Testis (tissue), 3 donors: Measurements from ENCODE around the gene ACSBG1. TPM values are rescaled to one million over a fixed set of nuclear protein-coding genes. Genes with fewer than 3 reads are reported as not detected.
"Not testable (repeated sequence)": the region's sequence is repeated elsewhere in the genome, so short reads cannot be mapped to it uniquely, and the experiment has no call there.

Experiments used
- DNase-seq: peaks from one replicate; pipeline ENCODE4 v3.0.0-alpha.2; 2019
- H3K27ac ChIP-seq, 2 donors: fragments of 200-600 bp; sonication (generic); one replicate each; pipeline ENCODE4 v1.5.1; 2019
- H3K27me3 ChIP-seq: fragments of 200-600 bp; sonication (generic); one replicate; pipeline ENCODE4 v1.5.1; 2019
- H3K36me3 ChIP-seq: fragments of 200-600 bp; sonication (generic); one replicate; pipeline ENCODE4 v1.5.1; 2017; ENCODE audit warnings: low read depth; ENCODE audit errors: missing control alignments
- H3K4me1 ChIP-seq: fragments of 200-600 bp; sonication (generic); one replicate; pipeline ENCODE4 v1.5.1; 2019
- H3K4me3 ChIP-seq, 2 donors: fragments of 200-600 bp; sonication (generic); one replicate each; pipeline ENCODE4 v1.5.1; 2017 to 2019
- H3K9me3 ChIP-seq: fragments of 200-600 bp; sonication (generic); one replicate; pipeline ENCODE4 v1.5.1; 2017
- POLR2A ChIP-seq: fragments of 450-650 bp; IDR thresholded peaks from one replicate; pipeline ENCODE4 v1.6.1; 2017; ENCODE audit warnings: antibody characterized with exemption, mild to moderate bottlenecking, moderate library complexity
- WGBS, 2 donors: methylation state at CpG; one replicate each; pipeline ENCODE4 v1.1.5; 2018; 5-methylcytosine and 5-hydroxymethylcytosine counted together
- intact Hi-C: fragments of 100-400 bp; cut with DNase I; formaldehyde crosslinking; loops from one replicate; pipeline ENCODE4 v1.15.1; 2023; ENCODE audit warnings: low total_unique reads
- polyA plus RNA-seq: library from polyadenylated mRNA; stranded (reverse); fragments of 350-450 nt; fragmentation: Illumina TruSeq; extraction: RNeasy Lipid Tissue Mini Kit (QIAGEN cat#74804); gene quantifications from one replicate; pipeline ENCODE4 v1.2.3, GENCODE V29; 2014; ENCODE audit warnings: low read depth, low replicate concordance; ENCODE audit not compliant: insufficient read depth
- total RNA-seq, 2 donors: library from RNA; depleted of rRNA; stranded (reverse); fragments of >200 nt; gene quantifications; one replicate each; pipeline ENCODE4 v1.2.3, GENCODE V29; 2016
- TF ChIP-seq, protein P1 (sequence below), 3 experiments: fragments of 450-650 bp in 2 of 3; fragments of 200-600 bp in 1 of 3; sonication (generic) in 1 of 3; IDR thresholded peaks; one replicate each; pipeline ENCODE4 v1.5.1; 2016 to 2019; ENCODE audit warnings: antibody characterized with exemption in 3 of 3, mild to moderate bottlenecking in 2 of 3, moderate library complexity in 1 of 3

The ACSBG1 gene
- total and polyA plus RNA-seq, 3 donors from 2014 or later, result 12.2 to 25.2 (median 14.8) TPM

- no peaks in the 10 kb centered on the region for H3K36me3 ChIP-seq
- no peaks in the 10 kb centered on the region for H3K4me1 ChIP-seq
- WGBS, 2 donors, result 77 to 92% methylated on average over 3 of the region's 3 CpGs
- intact Hi-C loops, result no loop called here
- no peak overlapping the region for H3K4me3 ChIP-seq
- H3K9me3 ChIP-seq, result no peaks in the 10 kb centered on the region
- TF ChIP-seq, protein P1, sequence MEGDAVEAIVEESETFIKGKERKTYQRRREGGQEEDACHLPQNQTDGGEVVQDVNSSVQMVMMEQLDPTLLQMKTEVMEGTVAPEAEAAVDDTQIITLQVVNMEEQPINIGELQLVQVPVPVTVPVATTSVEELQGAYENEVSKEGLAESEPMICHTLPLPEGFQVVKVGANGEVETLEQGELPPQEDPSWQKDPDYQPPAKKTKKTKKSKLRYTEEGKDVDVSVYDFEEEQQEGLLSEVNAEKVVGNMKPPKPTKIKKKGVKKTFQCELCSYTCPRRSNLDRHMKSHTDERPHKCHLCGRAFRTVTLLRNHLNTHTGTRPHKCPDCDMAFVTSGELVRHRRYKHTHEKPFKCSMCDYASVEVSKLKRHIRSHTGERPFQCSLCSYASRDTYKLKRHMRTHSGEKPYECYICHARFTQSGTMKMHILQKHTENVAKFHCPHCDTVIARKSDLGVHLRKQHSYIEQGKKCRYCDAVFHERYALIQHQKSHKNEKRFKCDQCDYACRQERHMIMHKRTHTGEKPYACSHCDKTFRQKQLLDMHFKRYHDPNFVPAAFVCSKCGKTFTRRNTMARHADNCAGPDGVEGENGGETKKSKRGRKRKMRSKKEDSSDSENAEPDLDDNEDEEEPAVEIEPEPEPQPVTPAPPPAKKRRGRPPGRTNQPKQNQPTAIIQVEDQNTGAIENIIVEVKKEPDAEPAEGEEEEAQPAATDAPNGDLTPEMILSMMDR (IDR thresholded peaks at IDR 0.05), result no peak
- TF ChIP-seq POLR2A, result no peak
- H3K27ac ChIP-seq, result no peak overlapping the region
- DNase-seq, result no peak
- no peaks in the 10 kb centered on the region for H3K27me3 ChIP-seq
These were observed 21.7 kb upstream of the ACSBG1 start for GRCh38 chr15:78256044-78256437.

DNA sequence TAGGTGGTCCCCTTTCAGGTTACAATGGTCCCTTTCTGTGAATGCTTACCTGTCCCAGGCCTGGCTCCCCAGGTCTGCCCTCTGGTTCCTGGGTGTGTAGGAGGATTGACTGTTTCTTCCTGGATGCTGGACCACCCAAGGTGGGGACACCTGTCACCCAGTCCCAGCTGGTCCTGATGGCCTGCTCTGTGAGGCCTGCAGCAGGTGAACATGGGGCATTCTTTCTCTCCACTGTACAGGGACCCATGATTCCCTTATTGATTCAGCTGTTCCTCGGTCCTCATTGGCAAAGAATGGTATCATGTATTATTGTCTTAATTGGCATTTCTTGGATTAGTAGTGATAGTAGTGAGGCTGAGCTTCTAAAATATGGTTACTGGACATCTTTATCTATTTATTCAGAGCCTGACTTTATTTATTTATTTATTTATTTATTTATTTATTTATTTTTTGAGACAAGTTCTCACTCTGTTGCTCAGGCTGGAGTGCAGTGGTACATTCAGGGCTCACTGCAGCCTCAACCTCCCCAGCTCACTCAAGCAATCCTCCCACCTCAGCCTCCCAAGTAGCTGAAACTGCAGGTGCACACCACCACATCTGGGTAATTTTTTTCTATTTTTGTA, 21.2 kb upstream of the ACSBG1 start:
- no peak for TF ChIP-seq POLR2A
- TF ChIP-seq, protein P1 (IDR thresholded peaks at IDR 0.05), result no peak
- Histone ChIP-seq H3K27me3 (no peaks in the 10 kb centered on the region), H3K4me3 (no peak overlapping the region), H3K27ac (no peak overlapping the region), H3K4me1 (no peaks in the 10 kb centered on the region), H3K9me3 (no peaks in the 10 kb centered on the region), H3K36me3 (no peaks in the 10 kb centered on the region)
- 95 to 97% methylated on average over 1 of the region's 1 CpG for WGBS, 2 donors
- intact Hi-C loops, result no loop called here
- no peak for DNase-seq

DNA sequence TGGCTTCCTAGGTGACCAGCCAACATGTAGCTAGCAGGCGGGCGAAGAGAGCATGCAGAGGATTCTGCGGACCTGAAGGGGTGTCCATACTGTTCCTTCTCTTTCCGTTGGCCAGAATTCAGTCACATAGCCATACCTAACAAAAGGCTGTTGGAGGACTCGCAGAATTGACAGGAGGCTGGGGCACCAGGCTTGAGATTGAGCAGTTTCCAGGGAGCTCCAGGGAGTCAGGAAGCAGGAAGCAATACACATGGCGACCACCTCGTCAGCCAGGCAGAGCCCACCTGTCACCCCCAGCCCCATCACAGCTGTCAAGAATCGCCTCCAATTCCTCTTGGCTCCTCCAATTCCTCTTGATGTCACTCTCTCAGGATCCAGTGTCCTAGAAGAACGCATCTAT, 16.8 kb upstream of the ACSBG1 start:
- no peak overlapping the region for H3K4me3 ChIP-seq
- 76 to 86% methylated on average over 4 to 9 of the region's 9 CpGs for WGBS, 2 donors
- no peaks in the 10 kb centered on the region for H3K36me3 ChIP-seq
- H3K27me3 ChIP-seq, result no peaks in the 10 kb centered on the region
- no peak for DNase-seq
- intact Hi-C loops, result no loop called here
- TF ChIP-seq, protein P1 (IDR thresholded peaks at IDR 0.05), result no peak
- no peak for TF ChIP-seq POLR2A
- H3K27ac ChIP-seq, result no peak overlapping the region
- H3K9me3 ChIP-seq, result no peaks in the 10 kb centered on the region
- H3K4me1 ChIP-seq, result no peaks in the 10 kb centered on the region

- intact Hi-C loops, result loop anchor here (10.0 kb wide), 1 partner anchor 284 kb away; no protein-coding TSS in a partner anchor
- no peaks in the 10 kb centered on the region for H3K4me1 ChIP-seq
- H3K36me3 ChIP-seq, result no peaks in the 10 kb centered on the region
- DNase-seq, result no peak
- WGBS, 2 donors, result 81 to 85% methylated on average over 4 to 5 of the region's 5 CpGs
- no peak for TF ChIP-seq POLR2A
- TF ChIP-seq, protein P1 (IDR thresholded peaks at IDR 0.05), result no peak
- no peak overlapping the region for H3K4me3 ChIP-seq
- no peaks in the 10 kb centered on the region for H3K9me3 ChIP-seq
- no peak overlapping the region for H3K27ac ChIP-seq
- H3K27me3 ChIP-seq, result no peaks in the 10 kb centered on the region
These were observed 14.8 kb upstream of the ACSBG1 start for GRCh38 chr15:78249131-78249530.

GRCh38 chr15:78247911-78248310, 13.5 kb upstream of the ACSBG1 start:
- TF ChIP-seq, protein P1 (IDR thresholded peaks at IDR 0.05), result no peak
- no peak for TF ChIP-seq POLR2A
- no peak overlapping the region for H3K4me3 ChIP-seq
- H3K36me3 ChIP-seq, result no peaks in the 10 kb centered on the region
- no peak overlapping the region for H3K27ac ChIP-seq
- WGBS, 2 donors, result 45 to 100% methylated on average over 1 of the region's 1 CpG
- H3K9me3 ChIP-seq, result no peaks in the 10 kb centered on the region
- H3K27me3 ChIP-seq, result no peaks in the 10 kb centered on the region
- H3K4me1 ChIP-seq, result no peaks in the 10 kb centered on the region
- DNase-seq, result no peak
- intact Hi-C loops, result loop anchor here (10.0 kb wide), 1 partner anchor 283 kb away; no protein-coding TSS in a partner anchor

DNA sequence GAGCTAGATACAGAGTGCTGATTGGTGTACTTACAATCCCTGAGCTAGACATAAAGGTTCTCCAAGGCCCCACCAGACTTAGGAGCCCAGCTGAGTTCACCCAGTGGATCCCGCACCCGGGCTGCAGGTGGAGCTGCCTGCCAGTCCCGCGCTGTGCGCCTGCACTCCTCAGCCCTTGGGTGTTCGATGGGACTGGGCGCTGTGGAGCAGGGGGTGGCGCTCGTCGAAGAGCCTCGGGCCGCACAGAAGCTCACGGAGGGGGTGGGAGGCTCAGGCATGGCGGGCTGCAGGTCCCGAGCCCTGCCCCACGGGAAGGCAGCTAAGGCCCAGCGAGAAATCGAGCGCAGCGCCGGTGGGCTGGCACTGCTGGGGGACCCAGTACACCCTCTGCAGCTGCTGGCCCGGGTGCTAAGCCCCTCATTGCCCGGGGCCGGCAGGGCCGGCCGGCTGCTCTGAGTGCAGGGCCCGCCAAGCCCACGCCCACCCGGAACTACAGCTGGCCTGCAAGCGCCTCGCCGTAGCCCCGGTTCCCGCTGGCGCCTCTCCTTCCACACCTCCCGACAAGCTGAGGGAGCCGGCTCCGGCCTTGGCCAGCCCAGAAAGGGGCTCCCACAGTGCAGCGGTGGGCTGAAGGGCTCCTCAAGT, 11.7 kb upstream of the ACSBG1 start:
- not testable (repeated sequence) for H3K4me1 ChIP-seq, H3K36me3 ChIP-seq, H3K9me3 ChIP-seq, H3K27me3 ChIP-seq, H3K27ac ChIP-seq, DNase-seq
- H3K4me3 ChIP-seq, result peak overlapping the region; percentile 2 to 29
- 69 to 80% methylated on average over 11 to 33 of the region's 39 CpGs for WGBS, 2 donors
- intact Hi-C loops, result loop anchor here (10.0 kb wide), 1 partner anchor 281 kb away; no protein-coding TSS in a partner anchor

DNA sequence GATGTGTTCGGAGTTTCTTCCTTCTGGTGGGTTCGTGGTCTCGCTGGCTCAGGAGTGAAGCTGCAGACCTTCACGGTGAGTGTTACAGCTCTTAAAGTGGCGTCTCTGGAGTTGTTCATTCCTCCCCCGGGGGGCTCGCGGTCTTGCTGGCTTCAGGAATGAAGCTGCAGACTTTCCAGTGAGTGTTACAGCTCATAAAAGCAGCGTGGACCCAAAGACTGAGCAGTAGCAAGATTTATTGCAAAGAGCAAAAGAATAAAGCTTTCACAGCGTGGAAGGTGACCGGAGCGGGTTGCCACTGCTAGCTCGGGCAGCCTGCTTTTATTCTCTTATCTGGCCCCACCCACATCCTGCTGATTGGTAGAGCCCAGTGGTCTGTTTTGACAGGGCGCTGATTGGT, 11.0 kb upstream of the ACSBG1 start:
- peak; percentile 29 for DNase-seq
- not testable (repeated sequence) for H3K36me3 ChIP-seq, H3K27ac ChIP-seq, H3K4me3 ChIP-seq, H3K27me3 ChIP-seq, H3K4me1 ChIP-seq, H3K9me3 ChIP-seq
- intact Hi-C loops, result loop anchor here (10.0 kb wide), 1 partner anchor 281 kb away; no protein-coding TSS in a partner anchor
- 50 to 77% methylated on average over 14 of the region's 14 CpGs for WGBS, 2 donors
